GM15510 (cell line): ENCODE measurements around the gene KRT71.

Source experiments
- POLR2A ChIP-seq: IDR thresholded peaks from 3 replicates; pipeline ENCODE4 v1.6.1; 2011; ENCODE audit warnings: borderline replicate concordance; ENCODE audit not compliant: insufficient read length; ENCODE audit errors: extremely low read depth

KRT71 gene

GRCh38 chr12:52552681-52553195, at the start of gene KRT71:
Gene KRT71 (minus strand): TSS chr12:52553145. CDS start chr12:52553077, 68 bp downstream.
- TF ChIP-seq POLR2A = no peak

- no peak for TF ChIP-seq POLR2A
These were observed 49.6 kb upstream of the KRT71 start for GRCh38 chr12:52602552-52602951.

- no peak for TF ChIP-seq POLR2A
These were observed 48.7 kb upstream of the KRT71 start for GRCh38 chr12:52601671-52602070.

DNA sequence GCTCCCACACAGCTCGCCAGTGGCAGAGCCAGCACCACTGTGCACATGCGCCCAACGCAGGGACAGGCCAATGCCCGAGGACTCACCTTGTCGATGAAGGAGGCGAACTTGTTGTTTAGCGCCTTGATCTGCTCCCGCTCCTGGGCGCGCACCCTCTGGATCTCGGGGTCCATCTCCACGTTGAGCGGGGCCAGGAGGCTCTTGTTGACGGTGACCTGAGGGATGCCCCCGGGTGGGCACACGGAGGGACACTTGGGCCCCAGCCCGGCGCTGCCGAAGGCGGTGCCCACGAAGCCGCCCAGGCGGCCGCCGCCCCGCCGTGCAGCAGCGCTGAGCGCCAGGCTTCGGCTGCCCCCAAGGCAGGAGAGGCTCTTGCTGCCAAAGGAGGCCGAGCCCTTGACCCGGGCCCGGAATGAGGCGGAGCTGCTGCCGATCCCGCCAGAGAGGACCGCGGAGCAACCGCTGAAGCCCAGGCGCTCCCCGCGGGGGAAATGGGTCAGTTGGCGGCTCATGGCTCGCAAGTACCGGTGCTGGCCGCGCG, 48.1 kb upstream of the KRT71 start, which contains the start of gene KRT72:
Gene KRT72 (minus strand): TSS at position 523 of the 541 bp plus-strand sequence. CDS start 11 bp downstream, at position 512.
- TF ChIP-seq POLR2A = no peak

- no peak for TF ChIP-seq POLR2A
These were observed 47.5 kb upstream of the KRT71 start for GRCh38 chr12:52600475-52600874.

- TF ChIP-seq POLR2A = no peak
These were observed 47.1 kb upstream of the KRT71 start for GRCh38 chr12:52600071-52600470.

- TF ChIP-seq POLR2A = no peak
These were observed 46.0 kb upstream of the KRT71 start for GRCh38 chr12:52598966-52599365.

GRCh38 chr12:52591521-52591920, 38.6 kb upstream of the KRT71 start:
- TF ChIP-seq POLR2A = no peak

DNA sequence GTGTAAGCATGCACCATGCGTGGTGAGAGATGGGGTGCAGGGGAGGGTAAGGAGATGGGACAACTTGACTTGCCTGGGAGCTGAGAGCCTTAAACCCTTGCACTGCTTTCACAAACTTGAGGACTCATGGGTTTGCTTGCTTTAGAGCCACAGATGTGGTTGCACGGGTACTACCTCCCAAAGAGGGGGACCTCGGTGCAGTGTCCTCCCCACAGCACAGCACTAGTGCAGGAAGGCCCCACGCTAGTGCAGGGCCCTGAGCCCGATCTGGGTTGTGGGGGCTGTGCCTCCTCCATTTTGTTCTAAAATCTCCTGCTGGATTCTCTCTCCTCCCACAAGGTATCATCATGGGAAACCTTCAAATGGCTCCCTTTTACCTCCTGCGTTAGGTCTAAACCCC, 37.1 kb upstream of the KRT71 start:
- TF ChIP-seq POLR2A = no peak

GRCh38 chr12:52587563-52587962, 34.6 kb upstream of the KRT71 start:
- TF ChIP-seq POLR2A = no peak

DNA sequence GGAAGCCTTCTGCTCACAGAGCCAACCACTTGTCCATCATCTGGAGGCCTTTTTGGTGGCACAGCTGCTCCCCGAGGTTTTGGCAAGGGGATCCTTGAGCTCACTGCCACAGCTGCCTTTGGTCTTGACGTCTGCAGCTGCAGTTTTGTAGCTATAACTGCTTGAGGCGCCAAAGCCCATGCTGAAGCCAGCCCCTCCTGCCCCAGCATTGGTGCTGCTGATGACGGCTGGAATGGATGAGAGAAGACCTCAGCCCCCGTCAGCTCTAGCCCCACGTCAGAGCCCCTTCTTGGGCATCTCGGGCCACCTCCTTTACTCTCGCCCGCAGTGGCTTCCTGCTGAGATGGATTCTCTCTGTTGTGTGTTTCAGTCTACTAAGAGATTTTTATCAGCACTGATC, 33.0 kb upstream of the KRT71 start:
- no peak for TF ChIP-seq POLR2A

- no peak for TF ChIP-seq POLR2A
These were observed 32.1 kb upstream of the KRT71 start for GRCh38 chr12:52585066-52585465.

- no peak for TF ChIP-seq POLR2A
These were observed 31.3 kb upstream of the KRT71 start for GRCh38 chr12:52584156-52584682.

GRCh38 chr12:52582971-52583456, 30.1 kb upstream of the KRT71 start:
- TF ChIP-seq POLR2A = no peak

- no peak for TF ChIP-seq POLR2A
These were observed 29.5 kb upstream of the KRT71 start for GRCh38 chr12:52582486-52582885.

- TF ChIP-seq POLR2A = no peak
These were observed 28.5 kb upstream of the KRT71 start for GRCh38 chr12:52581481-52581880.
